ENCODE measurements around the gene CYREN.
A peak's percentile ranks its signal among the peaks of the same experiment; 100 is the strongest.

GRCh38 chr7:135160858-135161653 is 9.5 kb downstream of the CYREN start:
- TF ChIP-seq CTCF (conservative IDR thresholded peaks at IDR 0.05; ENCODE audit: low read depth in 2 of 2) = peak in 1 of 2 experiments; percentile 12; a peak in 1 of 4 replicates
- TF ChIP-seq REST (IDR thresholded peaks at IDR 0.05; ENCODE audit: unreplicated experiment) = no peak
- no peak for TF ChIP-seq POLR2AphosphoS5 (IDR thresholded peaks at IDR 0.05; ENCODE audit: low read depth)
- no peak for TF ChIP-seq EZH2phosphoT487 (IDR thresholded peaks at IDR 0.05; ENCODE audit: unreplicated experiment)
- no peak for TF ChIP-seq EZH2 (IDR thresholded peaks at IDR 0.05; ENCODE audit: low read depth, unreplicated experiment)
- no peak for TF ChIP-seq NANOG (IDR thresholded peaks at IDR 0.05; ENCODE audit: borderline replicate concordance)
- TF ChIP-seq STAT1 (IDR thresholded peaks at IDR 0.05; ENCODE audit: unreplicated experiment) = no peak
- TF ChIP-seq ETS1 (IDR thresholded peaks at IDR 0.05) = no peak
